K562 (cell line): Measurements from ENCODE around the gene ZBTB22. TPM values are rescaled to one million over a fixed set of nuclear protein-coding genes. Genes with fewer than 3 reads are reported as not detected.

ENCODE experiments used
- ATAC-seq: fragments of 200-7000 bp; cut with Tn5 transposase; 3 replicates; pipeline ENCODE4 v1.9.1; 2020; ENCODE audit warnings: moderate library complexity
- BruUV-seq: library from RNA; stranded (reverse); fragments of 400-500 nt; replicated peaks from 2 replicates; lab custom pipeline; 2021; lab: Mats Ljungman, UMichigan
- CTCF ChIA-PET: fragments of 300-600 bp; formaldehyde crosslinking; extraction: SDS; loops from one replicate; lab custom pipeline; 2021; ENCODE audit warnings: low intra/inter-chr PET ratio; lab: Yijun Ruan, JAX
- POLR2A ChIA-PET: fragments of 300-600, 350-650 bp; sonication (Branson Sonifier 250); formaldehyde crosslinking; extraction: SDS; loops from one replicate; lab custom pipeline; 2021; ENCODE audit warnings: antibody characterized with exemption, inconsistent platforms; lab: Yijun Ruan, JAX
- DNase-seq, 4 experiments: peaks; one replicate each; pipeline versions ENCODE4 v3.0.0 to v3.0.0-alpha.2; 2011 to 2018; ENCODE audit warnings: low spot score in 3 of 4, mixed read lengths in 3 of 4; ENCODE audit errors: extremely low read depth in 1 of 4
- FAIRE-seq: peaks from 2 replicates; lab custom pipeline; 2011; peaks lifted over from hg19 to GRCh38; lab: Jason Lieb, UNC
- H2AFZ ChIP-seq: 2 replicates; pipeline ENCODE4 v1.6.0; 2011; ENCODE audit warnings: low read depth, low read length, control low read depth, inconsistent platforms
- H3K27ac ChIP-seq: fragments of 200-600 bp; 3 replicates; pipeline ENCODE4 v1.8.0; 2011; ENCODE audit warnings: low read depth, mild to moderate bottlenecking, control low read depth, inconsistent platforms, low read length, moderate library complexity, mixed read lengths; ENCODE audit errors: extremely low read depth
- H3K27me3 ChIP-seq, 2 experiments: fragments of 300-600 bp in 1 of 2; 2 replicates in 1 of 2; 3 replicates in 1 of 2; pipeline versions ENCODE4 v1.6.0 to v1.8.0; 2011; ENCODE audit warnings: inconsistent platforms in 2 of 2, low read length in 2 of 2, mild to moderate bottlenecking in 1 of 2, mixed read lengths in 1 of 2, moderate library complexity in 1 of 2; ENCODE audit not compliant: control insufficient read depth in 2 of 2, insufficient read depth in 2 of 2
- H3K36me3 ChIP-seq: fragments of 300-600 bp; 3 replicates; pipeline ENCODE4 v1.8.0; 2011; ENCODE audit warnings: mild to moderate bottlenecking, low read length, inconsistent platforms; ENCODE audit not compliant: control insufficient read depth, insufficient read depth
- H3K4me1 ChIP-seq, 2 experiments: fragments of 200-600 bp in 1 of 2; replicated peaks in 1 of 2; 2 replicates in 1 of 2; 3 replicates in 1 of 2; pipeline versions ENCODE4 v1.5.1 to v1.8.0; 2011; ENCODE audit warnings: inconsistent platforms in 2 of 2, low read length in 2 of 2, mild to moderate bottlenecking in 1 of 2, mixed read lengths in 1 of 2, moderate library complexity in 1 of 2; ENCODE audit not compliant: control insufficient read depth in 2 of 2, insufficient read depth in 2 of 2
- H3K4me2 ChIP-seq: 2 replicates; pipeline ENCODE4 v1.6.1; 2011; ENCODE audit warnings: low read length, control low read depth, inconsistent platforms, mixed read lengths; ENCODE audit not compliant: insufficient read depth
- H3K4me3 ChIP-seq: fragments of 200-600 bp; sonication (generic), shearing (Covaris generic); 2 replicates; pipeline ENCODE4 v1.5.1; 2016; ENCODE audit warnings: control low read depth, inconsistent platforms
- H3K79me2 ChIP-seq: fragments of 200-600 bp; 3 replicates; pipeline ENCODE4 v1.8.0; 2011; ENCODE audit warnings: low read length, inconsistent platforms; ENCODE audit not compliant: control insufficient read depth, insufficient read depth
- H3K9ac ChIP-seq, 2 experiments: 2 replicates each; pipeline versions ENCODE4 v1.6.0 to v1.6.1; 2011; ENCODE audit warnings: low read depth in 2 of 2, low read length in 2 of 2, control low read depth in 1 of 2, inconsistent platforms in 1 of 2, mild to moderate bottlenecking in 1 of 2, mixed read lengths in 1 of 2; ENCODE audit not compliant: insufficient read depth in 1 of 2
- H3K9me1 ChIP-seq: one replicate; pipeline ENCODE4 v1.6.0; 2011; ENCODE audit warnings: inconsistent platforms, mild to moderate bottlenecking, low read length, moderate library complexity; ENCODE audit not compliant: control insufficient read depth, insufficient read depth
- H3K9me3 ChIP-seq: replicated peaks from 2 replicates; pipeline ENCODE4 v1.5.1; 2011; ENCODE audit warnings: low read depth, low read length, inconsistent platforms; ENCODE audit not compliant: control insufficient read depth, insufficient read depth
- H4K20me1 ChIP-seq: replicated peaks from 2 replicates; pipeline ENCODE4 v1.6.1; 2011; ENCODE audit warnings: low read length, inconsistent platforms, mixed read lengths; ENCODE audit not compliant: control insufficient read depth, insufficient read depth
- ADNP ChIP-seq: fragments of 200-800 bp; sonication (Bioruptor generic); IDR thresholded peaks from 2 replicates; pipeline ENCODE4 v1.6.1; 2016; ENCODE audit warnings: missing genetic modification characterization, missing compliant biosample characterization
- CC2D1A ChIP-seq: fragments of 450-650 bp; IDR thresholded peaks from 2 replicates; pipeline ENCODE4 v1.6.1; 2017; ENCODE audit warnings: mild to moderate bottlenecking
- E2F3 ChIP-seq: fragments of 250-450 bp; sonication (Bioruptor Pico); IDR thresholded peaks from 2 replicates; pipeline ENCODE4 v1.4.0; 2020; ENCODE audit warnings: mild to moderate bottlenecking
- EP400 ChIP-seq: fragments of 450-650 bp; IDR thresholded peaks from 2 replicates; pipeline ENCODE4 v1.6.1; 2017; ENCODE audit warnings: antibody characterized with exemption, mild to moderate bottlenecking, moderate library complexity
- EZH2 ChIP-seq: IDR thresholded peaks from 2 replicates; pipeline ENCODE4 v1.6.1; 2012; ENCODE audit warnings: low read depth, mild to moderate bottlenecking, inconsistent platforms, low read length, borderline replicate concordance
- FOXP4 ChIP-seq: sonication (generic); formaldehyde crosslinking; IDR thresholded peaks from 2 replicates; pipeline ENCODE4 v1.8.0; 2022; ENCODE audit warnings: mild to moderate bottlenecking, missing genetic modification reagents, borderline replicate concordance
- MED1 ChIP-seq: sonication (generic); formaldehyde crosslinking; IDR thresholded peaks from 2 replicates; pipeline ENCODE4 v1.8.1; 2023; ENCODE audit warnings: missing genetic modification reagents, borderline replicate concordance
- PATZ1 ChIP-seq: fragments of 250-450 bp; sonication (Bioruptor Pico); IDR thresholded peaks from 2 replicates; pipeline ENCODE4 v1.5.0; 2020; ENCODE audit warnings: mild to moderate bottlenecking, borderline replicate concordance
- PPARD ChIP-seq: fragments of 250-450 bp; sonication (Bioruptor Pico); IDR thresholded peaks from 2 replicates; pipeline ENCODE4 v1.8.0; 2022; ENCODE audit warnings: inconsistent platforms, mild to moderate bottlenecking, moderate library complexity
- RNF219 ChIP-seq: fragments of 250-450 bp; sonication (Bioruptor Pico); IDR thresholded peaks from 2 replicates; pipeline ENCODE4 v1.5.0; 2022; ENCODE audit warnings: mild to moderate bottlenecking
- SAFB2 ChIP-seq: fragments of 200-400 bp; formaldehyde crosslinking; IDR thresholded peaks from 2 replicates; pipeline ENCODE4 v1.6.1; 2018; ENCODE audit warnings: borderline replicate concordance, low read length, low read depth, moderate library complexity; ENCODE audit not compliant: severe bottlenecking
- SMAD2 ChIP-seq: fragments of 150-350 bp; IDR thresholded peaks from 2 replicates; pipeline ENCODE4 v1.6.1; 2014; ENCODE audit warnings: low read depth, mild to moderate bottlenecking, low read length
- SPI1 ChIP-seq: IDR thresholded peaks from 2 replicates; pipeline ENCODE4 v1.6.1; 2011; ENCODE audit warnings: low read depth, low read length, control low read depth, borderline replicate concordance
- TCFL5 ChIP-seq: fragments of 250-450 bp; sonication (Bioruptor Pico); conservative IDR thresholded peaks from 2 replicates; pipeline ENCODE4 v1.6.1; 2021; ENCODE audit warnings: mild to moderate bottlenecking, moderate library complexity, matching md5 sums
- ZNF316 ChIP-seq: fragments of 450-650 bp; IDR thresholded peaks from 2 replicates; pipeline ENCODE4 v1.6.1; 2016
- ZNF696 ChIP-seq: fragments of 250-450 bp; sonication (Bioruptor Pico); conservative IDR thresholded peaks from 2 replicates; pipeline ENCODE4 v1.4.0; 2020; ENCODE audit warnings: mild to moderate bottlenecking, moderate library complexity
- ZZZ3 ChIP-seq: fragments of 450-650 bp; IDR thresholded peaks from 2 replicates; pipeline ENCODE4 v1.6.1; 2016; ENCODE audit warnings: antibody characterized with exemption, mild to moderate bottlenecking, moderate library complexity
- WGBS: fragments of 100-300 bp; shearing (Covaris generic); methylation state at CpG from one replicate; pipeline ENCODE4 v1.1.6; 2016; ENCODE audit warnings: low coverage, mixed read lengths; ENCODE audit not compliant: insufficient coverage; ENCODE audit errors: missing lambda C conversion rate; 5-methylcytosine and 5-hydroxymethylcytosine counted together
- in situ Hi-C: fragments of 300-500 bp; cut with MboI; formaldehyde crosslinking; loops from 4 replicates; pipeline ENCODE4 v1.15.0; 2018; ENCODE audit warnings: inconsistent platforms, mixed read lengths
- intact Hi-C: fragments of 100-400 bp; cut with micrococcal nuclease; formaldehyde crosslinking; loops from 2 replicates; pipeline ENCODE4 v1.14.2; 2022
- polyA plus RNA-seq, 8 experiments: library from polyadenylated mRNA; depleted of rRNA in 4 of 8; stranded (reverse) in 5 of 8; unstranded in 3 of 8; fragments of >200 nt; fragmentation: Nextera tagmentation in 2 of 8; fragmentation: Illumina TruSeq in 1 of 8; extraction: Ambion mirVana in 2 of 8; extraction: Trizol in 1 of 8; gene quantifications; 2 replicates each; pipeline versions ENCODE4 v1.2.1 to v1.2.3, GENCODE V29; 2011 to 2014; ENCODE audit warnings: inconsistent platforms in 1 of 8, missing spikeins in 1 of 8
- total RNA-seq, 7 experiments: library from RNA; depleted of rRNA in 6 of 7; stranded (reverse); fragments of >200 nt in 6 of 7; fragmentation: Illumina TruSeq in 2 of 7; extraction: Trizol in 2 of 7; gene quantifications; 2 replicates each; pipeline versions ENCODE4 v1.2.1 to v1.2.3, GENCODE V29; 2011 to 2021; ENCODE audit warnings: low replicate concordance in 1 of 7

The ZBTB22 gene
- total and polyA plus RNA-seq, 9 of the 15 experiments (the other 6 are each of a cell fraction or from before 2014, with no cell fraction given), result 0.21 to 11.9 (median 7.1) TPM

- WGBS, result 65% methylated on average over 6 of the region's 6 CpGs
- Histone ChIP-seq H3K9me3 (no peaks in the 10 kb centered on the region), H3K4me2 (no peak overlapping the region)
- TF ChIP-seq E2F3 (CRISPR knock-in tag) (no peak), MED1 (CRISPR knock-in tag) (no peak), CC2D1A (no peak), TCFL5 (CRISPR knock-in tag) (no peak), FOXP4 (CRISPR knock-in tag) (0 out of 2 replicates have a peak, but pooled peaks have one; percentile 22), SAFB2 (no peak), ZNF696 (no peak), EP400 (no peak), PATZ1 (CRISPR knock-in tag) (no peak), ZZZ3 (no peak), PPARD (no peak), RNF219 (CRISPR knock-in tag) (no peak), EZH2 (no peak), ZNF316 (no peak), SMAD2 (no peak), SPI1 (peak; percentile 55; the same call in 1 of the 2 replicates), ADNP (tag) (no peak)
Observed at GRCh38 chr6:33343953-33344611, 26.5 kb upstream of the ZBTB22 start.

More at GRCh38 chr6:33343953-33344611, 26.5 kb upstream of the ZBTB22 start:
- no TSS peak for BruUV-seq
- Histone ChIP-seq H2AFZ (peak overlapping the region; percentile 73), H3K27ac (no peak overlapping the region), H3K9ac (no peak overlapping the region), H3K27me3 (no peaks in the 10 kb centered on the region), H3K4me1 (peaks cover 5 to 12% of the 10 kb centered on the region in 2 experiments; a peak in 3 of 5 replicates), H3K9me1 (no peaks in the 10 kb centered on the region), H3K36me3 (no peaks in the 10 kb centered on the region), H3K4me3 (no peak overlapping the region), H3K79me2 (no peaks in the 10 kb centered on the region), H4K20me1 (no peaks in the 10 kb centered on the region)
- DNase-seq (no peak), FAIRE-seq (no peak), ATAC-seq (peak; percentile 29; the same call in 1 of the 3 replicates)
- POLR2A ChIA-PET, result no interaction called here
- intact Hi-C loops (loop anchor here (2.0 kb wide), 1 partner anchor 63 kb away; no protein-coding TSS in a partner anchor), in situ Hi-C loops (no loop called here)
- CTCF ChIA-PET, result interaction anchor here (0.6 to 1.7 kb wide), 2 partner anchors 64 to 92 kb away, joined by 3 to 14 read pairs; no protein-coding TSS in a partner anchor
